ENCODE results near the gene CNPY3.
A peak's percentile ranks its signal among the peaks of the same experiment; 100 is the strongest.
"Not testable (repeated sequence)": the region's sequence is repeated elsewhere in the genome, so short reads cannot be mapped to it uniquely, and the experiment has no call there.

The CNPY3 gene

GRCh38 chr6:42928986-42929820 is at the start of gene CNPY3:
TSS of gene CNPY3 (plus strand) at chr6:42929480. CDS start at chr6:42929571, 91 bp downstream.
- DNase-seq: peak; percentile 98

GRCh38 chr6:42880240-42880817 is 49.0 kb upstream of the CNPY3 start:
- DNase-seq: not testable (repeated sequence)

- DNase-seq: peak; percentile 18
Observed at GRCh38 chr6:42880871-42881270, 48.4 kb upstream of the CNPY3 start.

GRCh38 chr6:42885702-42886101 is 43.6 kb upstream of the CNPY3 start:
- no peak for DNase-seq

- not testable (repeated sequence) for DNase-seq
Observed at GRCh38 chr6:42888201-42888600, 41.1 kb upstream of the CNPY3 start.

GRCh38 chr6:42889815-42890214 is 39.5 kb upstream of the CNPY3 start:
- peak; percentile 26 for DNase-seq

- DNase-seq: peak; percentile 96
Observed at GRCh38 chr6:42890311-42891198, 38.7 kb upstream of the CNPY3 start.

GRCh38 chr6:42891199-42891722 is 38.0 kb upstream of the CNPY3 start:
- DNase-seq: no peak

- DNase-seq: not testable (repeated sequence)
Observed at GRCh38 chr6:42894041-42894828, 35.0 kb upstream of the CNPY3 start.

GRCh38 chr6:42896178-42896719 is 33.0 kb upstream of the CNPY3 start:
- no peak for DNase-seq

- DNase-seq: peak; percentile 73
Observed at GRCh38 chr6:42898891-42899361, 30.4 kb upstream of the CNPY3 start.

- DNase-seq: no peak
Observed at GRCh38 chr6:42899871-42900270, 29.4 kb upstream of the CNPY3 start.

- peak; percentile 86 for DNase-seq
Observed at GRCh38 chr6:42901538-42901957, 27.7 kb upstream of the CNPY3 start.

GRCh38 chr6:42902429-42903263 is 26.6 kb upstream of the CNPY3 start:
- not testable (repeated sequence) for DNase-seq

- no peak for DNase-seq
Observed at GRCh38 chr6:42904467-42904866, 24.8 kb upstream of the CNPY3 start.

GRCh38 chr6:42907336-42907735 is 21.9 kb upstream of the CNPY3 start:
- no peak for DNase-seq

- no peak for DNase-seq
Observed at GRCh38 chr6:42909835-42910234, 19.4 kb upstream of the CNPY3 start.

- DNase-seq: no peak
Observed at GRCh38 chr6:42911171-42912021, 17.9 kb upstream of the CNPY3 start.

- no peak for DNase-seq
Observed at GRCh38 chr6:42914546-42914945, 14.7 kb upstream of the CNPY3 start.

GRCh38 chr6:42915732-42916131 is 13.5 kb upstream of the CNPY3 start, which contains the start of gene PTCRA:
TSS of gene PTCRA (plus strand) at chr6:42916053. CDS start at chr6:42916070, 17 bp downstream.
- no peak for DNase-seq

Data from activated CD4-positive, alpha-beta T cell treated with anti-CD3 and anti-CD28 coated beads, Interleukin-10, Interleukin-2, amounts not matched to agents 100 ng/mL and 50 ng/mL, durations not matched to agents 16 hours and 8 hours (primary cell).